Measurements from ENCODE around the gene SLC22A8.
A peak's percentile ranks its signal among the peaks of the same experiment; 100 is the strongest.

The SLC22A8 gene

GRCh38 chr11:63022441-63022840, 6.8 kb upstream of the SLC22A8 start:
- H3K9me3 ChIP-seq (ENCODE audit: insufficient read depth, low read length), result no peaks in the 10 kb centered on the region
- H3K4me1 ChIP-seq (ENCODE audit: insufficient read depth, insufficient read length), result peaks cover 10% of the 10 kb centered on the region
- no peak for TF ChIP-seq ZNF274 (IDR thresholded peaks at IDR 0.05; ENCODE audit: low read depth, low read length)
- no peak for TF ChIP-seq YY1 (IDR thresholded peaks at IDR 0.05; ENCODE audit: insufficient read depth, insufficient read length)
- no peak for TF ChIP-seq SUZ12 (IDR thresholded peaks at IDR 0.05; ENCODE audit: extremely low read depth, insufficient read depth, insufficient read length)
- DNase-seq (ENCODE audit: low read depth, low spot score), result no peak
- no peak overlapping the region for H3K4me3 ChIP-seq (ENCODE audit: insufficient read length, low read depth)
- peaks cover 6% of the 10 kb centered on the region for H3K27me3 ChIP-seq (ENCODE audit: insufficient read depth, insufficient read length)
- H3K9ac ChIP-seq (ENCODE audit: insufficient read length, low read depth), result no peak overlapping the region
- no peaks in the 10 kb centered on the region for H3K36me3 ChIP-seq (ENCODE audit: insufficient read depth, insufficient read length, low read length)

GRCh38 chr11:63020671-63021291, 5.1 kb upstream of the SLC22A8 start:
- DNase-seq (ENCODE audit: low read depth, low spot score), result no peak

DNA sequence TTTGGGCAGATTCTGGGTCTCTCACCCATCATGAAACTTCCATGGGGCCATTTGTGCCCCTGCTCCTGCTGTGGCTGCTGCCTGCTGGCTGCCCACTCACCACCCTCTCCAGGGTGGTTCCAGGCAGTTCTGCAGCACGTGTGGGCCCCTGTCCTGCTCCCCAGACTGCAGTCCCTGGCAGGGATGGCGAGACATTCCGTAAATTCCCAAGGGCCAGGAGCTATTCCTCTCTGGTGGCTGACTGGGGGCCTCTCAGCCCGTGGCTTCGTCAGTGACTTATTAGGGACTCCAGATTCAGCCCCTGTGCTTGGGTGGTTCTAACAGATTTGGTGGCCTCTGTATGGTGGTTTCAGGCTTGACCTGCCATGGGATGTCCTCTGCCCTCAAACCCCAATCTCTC, 3.9 kb upstream of the SLC22A8 start:
- TF ChIP-seq ZNF274 (IDR thresholded peaks at IDR 0.05; ENCODE audit: low read depth, low read length) (no peak), SUZ12 (IDR thresholded peaks at IDR 0.05; ENCODE audit: extremely low read depth, insufficient read depth, insufficient read length) (no peak), YY1 (IDR thresholded peaks at IDR 0.05; ENCODE audit: insufficient read depth, insufficient read length) (no peak)
- H3K4me1 ChIP-seq (ENCODE audit: insufficient read depth, insufficient read length), result peaks cover 21% of the 10 kb centered on the region
- no peaks in the 10 kb centered on the region for H3K9me3 ChIP-seq (ENCODE audit: insufficient read depth, low read length)
- peaks cover 6% of the 10 kb centered on the region for H3K27me3 ChIP-seq (ENCODE audit: insufficient read depth, insufficient read length)
- H3K9ac ChIP-seq (ENCODE audit: insufficient read length, low read depth), result no peak overlapping the region
- H3K36me3 ChIP-seq (ENCODE audit: insufficient read depth, insufficient read length, low read length), result no peaks in the 10 kb centered on the region
- no peak overlapping the region for H3K4me3 ChIP-seq (ENCODE audit: insufficient read length, low read depth)
- DNase-seq (ENCODE audit: low read depth, low spot score), result no peak

More at GRCh38 chr11:63020671-63021291, 5.1 kb upstream of the SLC22A8 start:
- H3K4me3 ChIP-seq (ENCODE audit: insufficient read length, low read depth), result no peak overlapping the region
- H3K9ac ChIP-seq (ENCODE audit: insufficient read length, low read depth), result no peak overlapping the region
- peaks cover 14% of the 10 kb centered on the region for H3K4me1 ChIP-seq (ENCODE audit: insufficient read depth, insufficient read length)
- H3K9me3 ChIP-seq (ENCODE audit: insufficient read depth, low read length), result no peaks in the 10 kb centered on the region
- TF ChIP-seq SUZ12 (IDR thresholded peaks at IDR 0.05; ENCODE audit: extremely low read depth, insufficient read depth, insufficient read length) (no peak), ZNF274 (IDR thresholded peaks at IDR 0.05; ENCODE audit: low read depth, low read length) (no peak), YY1 (IDR thresholded peaks at IDR 0.05; ENCODE audit: insufficient read depth, insufficient read length) (no peak)
- H3K27me3 ChIP-seq (ENCODE audit: insufficient read depth, insufficient read length), result peaks cover 6% of the 10 kb centered on the region
- no peaks in the 10 kb centered on the region for H3K36me3 ChIP-seq (ENCODE audit: insufficient read depth, insufficient read length, low read length)

DNA sequence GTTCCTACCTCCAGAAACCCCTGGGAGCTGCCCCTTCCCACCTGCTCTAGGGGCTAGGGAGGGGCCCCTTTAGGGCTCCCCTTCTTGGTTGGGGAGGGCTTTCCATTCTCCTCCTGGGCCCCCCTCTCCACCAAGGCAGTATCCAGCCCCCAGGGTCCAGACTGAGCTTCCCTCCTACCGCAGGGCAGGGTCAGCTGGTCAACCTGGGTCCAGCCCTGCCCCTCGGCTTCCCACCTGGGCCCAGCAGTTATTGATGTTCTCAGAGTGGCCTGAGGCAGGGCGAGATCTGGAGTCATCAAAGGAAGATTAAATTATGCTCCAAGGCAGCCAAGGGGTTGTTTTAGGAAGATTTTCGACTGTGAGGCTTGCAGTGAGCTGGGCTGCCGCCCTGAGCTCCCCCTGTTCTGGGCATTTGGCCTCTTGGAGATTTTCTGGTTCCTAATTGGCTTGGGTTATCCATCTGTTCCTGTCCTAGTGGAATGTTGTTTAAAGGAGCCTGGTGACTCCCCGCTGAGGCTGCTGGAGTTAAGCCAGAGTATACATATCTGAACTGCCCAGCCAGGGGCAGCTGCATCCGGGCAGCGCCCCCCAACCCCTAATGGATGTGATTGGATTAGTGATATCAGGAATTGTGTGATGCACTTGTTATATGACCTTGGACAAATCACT, 1.8 kb upstream of the SLC22A8 start:
- Histone ChIP-seq H3K9ac (ENCODE audit: insufficient read length, low read depth) (no peak overlapping the region), H3K4me3 (ENCODE audit: insufficient read length, low read depth) (no peak overlapping the region), H3K4me1 (ENCODE audit: insufficient read depth, insufficient read length) (peaks cover 17% of the 10 kb centered on the region), H3K36me3 (ENCODE audit: insufficient read depth, insufficient read length, low read length) (no peaks in the 10 kb centered on the region), H3K9me3 (ENCODE audit: insufficient read depth, low read length) (no peaks in the 10 kb centered on the region), H3K27me3 (ENCODE audit: insufficient read depth, insufficient read length) (no peaks in the 10 kb centered on the region)
- TF ChIP-seq SUZ12 (IDR thresholded peaks at IDR 0.05; ENCODE audit: extremely low read depth, insufficient read depth, insufficient read length), result no peak
- TF ChIP-seq ZNF274 (IDR thresholded peaks at IDR 0.05; ENCODE audit: low read depth, low read length), result no peak
- DNase-seq (ENCODE audit: low read depth, low spot score), result no peak

GRCh38 chr11:63014408-63015055, 1.1 kb downstream of the SLC22A8 start:
- Histone ChIP-seq H3K27me3 (ENCODE audit: insufficient read depth, insufficient read length) (no peaks in the 10 kb centered on the region), H3K4me3 (ENCODE audit: insufficient read length, low read depth) (no peak overlapping the region), H3K4me1 (ENCODE audit: insufficient read depth, insufficient read length) (peaks cover 35% of the 10 kb centered on the region), H3K9ac (ENCODE audit: insufficient read length, low read depth) (no peak overlapping the region), H3K36me3 (ENCODE audit: insufficient read depth, insufficient read length, low read length) (no peaks in the 10 kb centered on the region), H3K9me3 (ENCODE audit: insufficient read depth, low read length) (no peaks in the 10 kb centered on the region)
- TF ChIP-seq YY1 (IDR thresholded peaks at IDR 0.05; ENCODE audit: insufficient read depth, insufficient read length), result no peak
- TF ChIP-seq ZNF274 (IDR thresholded peaks at IDR 0.05; ENCODE audit: low read depth, low read length), result no peak
- TF ChIP-seq SUZ12 (IDR thresholded peaks at IDR 0.05; ENCODE audit: extremely low read depth, insufficient read depth, insufficient read length), result no peak
- DNase-seq (ENCODE audit: low read depth, low spot score), result no peak

DNA sequence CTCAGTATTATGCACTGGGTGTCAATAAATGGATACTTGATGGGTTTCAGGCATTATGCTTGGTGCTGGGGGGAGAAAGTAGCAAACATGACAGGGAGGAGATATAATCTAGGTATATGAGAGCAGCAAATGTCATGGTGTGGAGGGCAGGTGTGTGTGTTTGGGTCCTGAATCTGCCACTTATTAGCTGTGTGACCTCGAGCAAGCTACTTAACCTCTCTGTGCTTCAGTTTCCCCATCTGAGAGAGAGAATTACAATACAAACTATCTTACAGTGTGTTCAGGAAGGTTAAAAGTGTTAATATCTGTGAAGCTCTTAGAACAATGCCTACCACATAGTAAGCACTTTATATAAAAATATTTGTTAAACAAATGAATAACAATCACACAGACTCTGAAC, 2.8 kb downstream of the SLC22A8 start:
- no peak overlapping the region for H3K9ac ChIP-seq (ENCODE audit: insufficient read length, low read depth)
- DNase-seq (ENCODE audit: low read depth, low spot score), result no peak
- no peaks in the 10 kb centered on the region for H3K9me3 ChIP-seq (ENCODE audit: insufficient read depth, low read length)
- no peak for TF ChIP-seq SUZ12 (IDR thresholded peaks at IDR 0.05; ENCODE audit: extremely low read depth, insufficient read depth, insufficient read length)
- no peak for TF ChIP-seq YY1 (IDR thresholded peaks at IDR 0.05; ENCODE audit: insufficient read depth, insufficient read length)
- TF ChIP-seq ZNF274 (IDR thresholded peaks at IDR 0.05; ENCODE audit: low read depth, low read length), result no peak
- peaks cover 42% of the 10 kb centered on the region for H3K4me1 ChIP-seq (ENCODE audit: insufficient read depth, insufficient read length)
- H3K27me3 ChIP-seq (ENCODE audit: insufficient read depth, insufficient read length), result no peaks in the 10 kb centered on the region
- H3K4me3 ChIP-seq (ENCODE audit: insufficient read length, low read depth), result no peak overlapping the region
- no peaks in the 10 kb centered on the region for H3K36me3 ChIP-seq (ENCODE audit: insufficient read depth, insufficient read length, low read length)

- Histone ChIP-seq H3K36me3 (ENCODE audit: insufficient read depth, insufficient read length, low read length) (no peaks in the 10 kb centered on the region), H3K4me1 (ENCODE audit: insufficient read depth, insufficient read length) (peaks cover 38% of the 10 kb centered on the region), H3K4me3 (ENCODE audit: insufficient read length, low read depth) (no peak overlapping the region), H3K9me3 (ENCODE audit: insufficient read depth, low read length) (no peaks in the 10 kb centered on the region), H3K9ac (ENCODE audit: insufficient read length, low read depth) (peak overlapping the region; percentile 4), H3K27me3 (ENCODE audit: insufficient read depth, insufficient read length) (no peaks in the 10 kb centered on the region)
- TF ChIP-seq ZNF274 (IDR thresholded peaks at IDR 0.05; ENCODE audit: low read depth, low read length), result no peak
- TF ChIP-seq YY1 (IDR thresholded peaks at IDR 0.05; ENCODE audit: insufficient read depth, insufficient read length), result no peak
- TF ChIP-seq SUZ12 (IDR thresholded peaks at IDR 0.05; ENCODE audit: extremely low read depth, insufficient read depth, insufficient read length), result no peak
- DNase-seq (ENCODE audit: low read depth, low spot score), result no peak
Measured at GRCh38 chr11:63012430-63012829, 3.2 kb downstream of the SLC22A8 start.
